Heart right ventricle (tissue), 16 donors: ENCODE measurements around the gene APLF. TPM values are rescaled to one million over a fixed set of nuclear protein-coding genes. Genes with fewer than 3 reads are reported as not detected.
A peak's percentile ranks its signal among the peaks of the same experiment; 100 is the strongest.

Experiments
- ATAC-seq, 8 donors: fragments of 200-7000 bp; cut with Tn5 transposase; one replicate each; pipeline ENCODE4 v1.9.1; 2020; ENCODE audit warnings: mild to moderate bottlenecking in 8 of 8, moderate library complexity in 8 of 8, moderate number of reproducible peaks in 1 of 8
- DNase-seq, 2 donors: peaks; one replicate each; pipeline ENCODE4 v3.0.0-alpha.2; 2020
- H3K27ac ChIP-seq, 10 donors: fragments of 200-600 bp; sonication (generic) in 2 of 10; one replicate each; pipeline versions ENCODE4 v1.5.0 to v1.8.0; 2020 to 2022; ENCODE audit warnings: mild to moderate bottlenecking in 3 of 10
- H3K27me3 ChIP-seq, 7 donors: fragments of 200-600 bp; one replicate each; pipeline ENCODE4 v1.8.0; 2021 to 2022; ENCODE audit warnings: mild to moderate bottlenecking in 2 of 7
- H3K36me3 ChIP-seq, 9 donors: fragments of 200-600 bp; sonication (generic) in 1 of 9; one replicate each; pipeline versions ENCODE4 v1.5.0 to v1.8.0; 2020 to 2022; ENCODE audit warnings: mild to moderate bottlenecking in 2 of 9
- H3K4me1 ChIP-seq, 9 donors: fragments of 200-600 bp; sonication (generic) in 1 of 9; one replicate each; pipeline versions ENCODE4 v1.5.0 to v1.8.0; 2020 to 2022; ENCODE audit warnings: mild to moderate bottlenecking in 4 of 9
- H3K4me3 ChIP-seq, 10 donors: fragments of 200-600 bp; sonication (generic) in 2 of 10; one replicate each; pipeline versions ENCODE4 v1.5.0 to v1.8.0; 2020 to 2022; ENCODE audit warnings: mild to moderate bottlenecking in 7 of 10, moderate library complexity in 2 of 10
- H3K9me3 ChIP-seq, 11 donors: fragments of 200-600 bp in 10 of 11; sonication (generic) in 2 of 11; one replicate each; pipeline versions ENCODE4 v1.5.0 to v1.8.0; 2013 to 2022; ENCODE audit warnings: mild to moderate bottlenecking in 2 of 11, control low read depth in 1 of 11, moderate library complexity in 1 of 11
- CTCF ChIP-seq, 9 donors: fragments of 200-600 bp; sonication (generic) in 2 of 9; IDR thresholded peaks; one replicate each; pipeline versions ENCODE4 v1.5.0 to v1.8.0; 2021 to 2022; ENCODE audit warnings: antibody characterized with exemption in 9 of 9, mild to moderate bottlenecking in 5 of 9, moderate library complexity in 1 of 9
- WGBS, 2 donors: extraction: QIAGEN DNeasy Blood & Tissue Kit; methylation state at CpG; one replicate each; pipeline ENCODE4 v1.1.7; 2013; ENCODE audit warnings: inconsistent platforms in 1 of 2; 5-methylcytosine and 5-hydroxymethylcytosine counted together
- intact Hi-C, 10 donors: fragments of 100-400 bp; cut with DNase I; formaldehyde crosslinking; loops; one replicate each; pipeline versions ENCODE4 v1.11.1 to v1.14.2; 2022
- polyA plus RNA-seq, 2 donors: library from polyadenylated mRNA; stranded (reverse); fragments of 200-250 nt; gene quantifications; one replicate each; pipeline ENCODE4 v1.2.3, GENCODE V29; 2013
- total RNA-seq, 10 donors: library from RNA; stranded (reverse); fragmentation: NEBNext Ultra II Directional in 3 of 10; extraction: Animal tissue kit (Norgen Biotek cat#: 25700) in 3 of 10; gene quantifications; one replicate each; pipeline versions ENCODE4 v1.2.1 to v1.2.4, GENCODE V29; 2021 to 2023
- donor health status: Arrhythmogenic right ventricular cardiomyopathy.
- donor health status: ischemic (EF 13 %, LVEDD 7.1; RV severe dilation, severe dysfunction).
- donor health status: healthy with polysubstance abuse.
- donor health status: DM: no; HTN: yes; CAD: no.
- donor health status: DM: no; HTN: no; CAD: no.
- donor health status: ischemic (EF 25% LVEDD 6.9; RV normal size, moderate dysfunction).
- donor health status: ischemic (EF 25% LVEDD 5.7; RV mildly dilated, moderate dysfunction).
- donor health status: healthy.
- donor health status: DM: yes; HTN: yes; CAD: no.
- donor health status: Ischemic cardiomyopathy.
- donor health status: ischemic (EF 35%, LVEDD 5.7; RV mildly dilated, moderate dysfunction).
- donor health status: nonischemic (EF 11% LVEDD 7.7; RV severe dilation, severe dysfunction).
- donor health status: DM: yes; HTN: yes; CAD: no.
- donor health status: PGD.
- donor health status: ischemic (EF 29% LVEDD 5.4; RV normal size, mild dysfunction).
- donor health status: nonischemic (EF 23%, LVEDD 6.1; RV moderate dilation, normal function).

Gene APLF
- total and polyA plus RNA-seq, 12 donors, result 0.38 to 6.5 (median 4.9) TPM

- Histone ChIP-seq H3K4me1 (peaks cover 0 to under 1% (median 0%) of the 10 kb centered on the region in 9 donors), H3K36me3 (no peaks in the 10 kb centered on the region), H3K27me3 (no peaks in the 10 kb centered on the region), H3K4me3 (no peak overlapping the region), H3K27ac (no peak overlapping the region), H3K9me3 (peaks cover 0 to 27% (median 9%) of the 10 kb centered on the region in 11 donors)
- ATAC-seq, result no peak
- intact Hi-C loops, result loop anchor here in 3 of 10 donors (10.0 kb wide), 3 partner anchors 132 to 192 kb away; partner anchors contain the start of genes CNRIP1 (in 1 of the 3) and PPP3R1 (in 1 of the 3)
- WGBS, 2 donors, result 88 to 91% methylated on average over 16 of the region's 16 CpGs
- no peak for TF ChIP-seq CTCF (IDR thresholded peaks at IDR 0.05)
- DNase-seq, result no peak
Observed at GRCh38 chr2:68447118-68447517, 20.3 kb upstream of the APLF start.

GRCh38 chr2:68448671-68449653, 18.4 kb upstream of the APLF start:
- ATAC-seq (peak in 3 of 8 donors; percentile 14 to 68 (median 61)), DNase-seq (no peak)
- Histone ChIP-seq H3K4me1 (peaks cover 0 to 7% (median 0%) of the 10 kb centered on the region in 9 donors), H3K36me3 (no peaks in the 10 kb centered on the region), H3K4me3 (no peak overlapping the region), H3K27me3 (no peaks in the 10 kb centered on the region), H3K27ac (no peak overlapping the region), H3K9me3 (peaks cover 0 to 27% (median 9%) of the 10 kb centered on the region in 11 donors)
- intact Hi-C loops, result loop anchor here in 3 of 10 donors (10.0 kb wide), 3 partner anchors 134 to 194 kb away; partner anchors contain the start of genes CNRIP1 (in 1 of the 3) and PPP3R1 (in 1 of the 3)
- TF ChIP-seq CTCF (IDR thresholded peaks at IDR 0.05), result no peak
- 90 to 93% methylated on average over 24 of the region's 24 CpGs for WGBS, 2 donors

- no peak for DNase-seq
- no peaks in the 10 kb centered on the region for H3K27me3 ChIP-seq
- peaks cover 0 to 21% (median 6%) of the 10 kb centered on the region in 11 donors for H3K9me3 ChIP-seq
- H3K4me3 ChIP-seq, result no peak overlapping the region
- H3K27ac ChIP-seq, result no peak overlapping the region
- peak in 1 of 8 donors; percentile 20 for ATAC-seq
- intact Hi-C loops, result no loop called here
- peaks cover 0 to 7% (median 0%) of the 10 kb centered on the region in 9 donors for H3K4me1 ChIP-seq
- H3K36me3 ChIP-seq, result no peaks in the 10 kb centered on the region
- 74 to 75% methylated on average over 5 of the region's 5 CpGs for WGBS, 2 donors
- TF ChIP-seq CTCF (IDR thresholded peaks at IDR 0.05), result no peak
Observed at GRCh38 chr2:68452158-68452900, 15.1 kb upstream of the APLF start.

- H3K27ac ChIP-seq, result no peak overlapping the region
- intact Hi-C loops, result no loop called here
- no peak overlapping the region for H3K4me3 ChIP-seq
- 57 to 69% methylated on average over 2 of the region's 2 CpGs for WGBS, 2 donors
- ATAC-seq (no peak), DNase-seq (no peak)
- peaks cover 0 to 7% (median 0%) of the 10 kb centered on the region in 9 donors for H3K4me1 ChIP-seq
- no peaks in the 10 kb centered on the region for H3K27me3 ChIP-seq
- TF ChIP-seq CTCF (IDR thresholded peaks at IDR 0.05), result no peak
- no peaks in the 10 kb centered on the region for H3K36me3 ChIP-seq
- peaks cover 0 to 6% (median 2%) of the 10 kb centered on the region in 11 donors for H3K9me3 ChIP-seq
Observed at GRCh38 chr2:68453761-68454360, 13.5 kb upstream of the APLF start.
